Memory B cell (primary cell): Measurements from ENCODE around the gene YY1.
A peak's percentile ranks its signal among the peaks of the same experiment; 100 is the strongest.
"Not testable (repeated sequence)": the region's sequence is repeated elsewhere in the genome, so short reads cannot be mapped to it uniquely, and the experiment has no call there.

Source experiments
- ATAC-seq: fragments of 150-1000 bp; cut with Tn5 transposase; 2 replicates; pipeline ENCODE4 v1.10.0; 2021; ENCODE audit warnings: low read depth, mild to moderate bottlenecking, moderate library complexity
- DNase-seq, 2 donors: peaks; one replicate each; pipeline ENCODE4 v3.0.0; 2022; ENCODE audit warnings: low spot score in 2 of 2
- H3K27ac Mint-ChIP-seq: one replicate; pipeline ENCODE4 v1.8.0; 2022; ENCODE audit warnings: mild to moderate bottlenecking, moderate library complexity, mixed read lengths
- H3K27me3 Mint-ChIP-seq: one replicate; pipeline ENCODE4 v1.8.0; 2022; ENCODE audit warnings: mixed read lengths
- H3K36me3 Mint-ChIP-seq: one replicate; pipeline ENCODE4 v1.8.0; 2022; ENCODE audit warnings: mild to moderate bottlenecking, mixed read lengths
- H3K4me1 Mint-ChIP-seq: one replicate; pipeline ENCODE4 v1.8.0; 2022; ENCODE audit warnings: mixed read lengths
- H3K4me3 Mint-ChIP-seq: one replicate; pipeline ENCODE4 v1.8.0; 2022; ENCODE audit warnings: mild to moderate bottlenecking, moderate library complexity, mixed read lengths
- H3K9me3 Mint-ChIP-seq: one replicate; pipeline ENCODE4 v1.8.0; 2022; ENCODE audit warnings: mixed read lengths

The YY1 gene

DNA sequence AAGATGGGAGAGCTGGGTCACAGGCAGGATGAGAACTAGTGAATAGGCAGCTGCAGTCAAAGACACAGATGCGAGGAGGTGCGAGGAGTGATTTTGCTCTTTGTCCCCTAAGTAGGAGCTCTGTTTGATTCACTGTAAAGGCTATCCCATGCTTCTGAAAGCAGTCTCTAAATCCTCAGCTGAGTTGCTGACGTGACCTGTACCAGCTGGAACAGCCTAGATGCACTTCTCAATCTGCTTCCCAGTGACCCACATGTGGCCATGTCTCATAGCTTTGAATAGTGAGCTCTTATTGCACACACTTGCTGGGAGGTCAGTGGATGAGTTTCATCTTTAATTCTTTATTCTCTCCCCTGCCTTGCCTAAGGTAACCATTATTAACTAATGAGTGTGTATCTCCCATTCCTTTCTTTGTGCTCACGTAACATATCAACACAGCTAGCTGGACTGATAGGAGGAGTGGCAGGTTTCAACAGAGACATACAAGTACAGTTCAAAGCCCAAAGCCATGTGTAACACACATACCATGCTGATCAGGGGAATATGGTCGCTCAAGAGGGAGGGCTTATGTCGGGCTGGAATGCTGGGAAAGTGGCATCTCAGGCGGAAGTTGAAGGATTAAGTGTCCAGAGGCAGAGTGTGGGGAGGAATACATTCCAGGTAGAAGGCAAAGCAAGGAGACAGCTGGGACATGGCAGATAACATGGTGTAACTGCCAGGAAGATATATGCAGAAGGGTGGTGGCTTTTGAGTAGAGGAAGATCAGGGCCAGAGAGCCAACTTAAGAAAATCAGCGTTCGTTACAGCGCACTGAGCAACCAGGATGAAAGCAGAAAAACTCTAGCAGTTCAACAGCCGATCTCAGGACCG is 15.4 kb upstream of the YY1 start:
- ATAC-seq, result no peak
- Mint-ChIP-seq H3K27me3 (no peaks in the 10 kb centered on the region), H3K4me3 (peak overlapping the region; percentile 22), H3K4me1 (peaks cover 16% of the 10 kb centered on the region), H3K36me3 (no peaks in the 10 kb centered on the region), H3K9me3 (no peaks in the 10 kb centered on the region), H3K27ac (peak overlapping the region; percentile 11)
- no peak for DNase-seq

DNA sequence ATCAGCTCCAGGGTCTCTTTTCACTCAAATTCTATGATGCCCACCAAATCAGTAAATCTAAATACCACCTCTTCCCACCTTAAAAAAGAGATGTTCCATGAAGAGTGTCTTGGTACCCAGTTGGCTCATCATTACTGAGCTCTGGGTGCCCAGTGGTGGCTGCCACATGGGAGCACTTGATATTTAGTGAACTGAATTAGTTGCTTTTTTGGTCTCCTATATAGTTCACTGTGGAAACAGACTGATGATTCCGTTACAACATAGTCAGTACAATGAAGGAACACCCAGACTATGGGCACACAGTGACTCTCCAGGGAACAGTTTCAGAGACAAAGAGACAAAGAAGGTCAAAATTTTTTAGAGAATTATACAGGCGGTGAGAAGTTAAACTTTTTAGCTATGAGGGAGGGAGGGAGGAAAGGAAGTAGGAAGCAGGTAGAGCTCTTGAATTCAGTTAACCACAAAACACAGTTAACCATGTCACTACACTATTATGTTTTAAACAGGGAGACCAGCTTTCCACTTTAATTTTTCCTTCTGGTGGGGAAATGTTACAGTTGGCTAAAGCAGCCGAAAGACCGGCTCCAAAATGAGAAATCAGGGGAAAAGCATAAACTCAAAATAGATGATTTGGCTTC is 14.6 kb upstream of the YY1 start:
- H3K4me3 Mint-ChIP-seq, result no peak overlapping the region
- no peak overlapping the region for H3K27ac Mint-ChIP-seq
- no peaks in the 10 kb centered on the region for H3K9me3 Mint-ChIP-seq
- ATAC-seq (no peak), DNase-seq (no peak)
- no peaks in the 10 kb centered on the region for H3K27me3 Mint-ChIP-seq
- no peaks in the 10 kb centered on the region for H3K36me3 Mint-ChIP-seq
- H3K4me1 Mint-ChIP-seq, result peaks cover 18% of the 10 kb centered on the region

DNA sequence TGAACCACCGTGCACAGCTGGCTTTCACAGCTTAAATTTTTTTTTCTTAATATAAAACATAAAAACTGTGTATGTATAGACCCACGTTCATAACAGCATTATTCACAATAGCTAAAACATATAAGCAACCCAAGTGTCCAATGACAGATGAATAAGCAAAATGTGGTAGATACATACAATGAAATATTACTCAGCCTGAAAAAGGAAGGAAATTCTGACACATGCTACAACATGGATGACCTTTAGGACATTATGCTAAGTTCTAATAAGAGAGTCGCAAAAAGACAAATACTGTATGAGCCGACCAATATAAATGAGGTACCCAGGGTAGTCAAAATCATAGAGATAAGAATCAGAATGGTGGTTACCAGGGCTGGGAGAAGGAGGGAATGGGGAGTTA is 13.8 kb upstream of the YY1 start:
- no peak for DNase-seq
- Mint-ChIP-seq H3K9me3 (no peaks in the 10 kb centered on the region), H3K4me3 (no peak overlapping the region), H3K36me3 (peaks cover 1% of the 10 kb centered on the region), H3K4me1 (peaks cover 22% of the 10 kb centered on the region), H3K27me3 (no peaks in the 10 kb centered on the region), H3K27ac (no peak overlapping the region)
- ATAC-seq, result no peak

DNA sequence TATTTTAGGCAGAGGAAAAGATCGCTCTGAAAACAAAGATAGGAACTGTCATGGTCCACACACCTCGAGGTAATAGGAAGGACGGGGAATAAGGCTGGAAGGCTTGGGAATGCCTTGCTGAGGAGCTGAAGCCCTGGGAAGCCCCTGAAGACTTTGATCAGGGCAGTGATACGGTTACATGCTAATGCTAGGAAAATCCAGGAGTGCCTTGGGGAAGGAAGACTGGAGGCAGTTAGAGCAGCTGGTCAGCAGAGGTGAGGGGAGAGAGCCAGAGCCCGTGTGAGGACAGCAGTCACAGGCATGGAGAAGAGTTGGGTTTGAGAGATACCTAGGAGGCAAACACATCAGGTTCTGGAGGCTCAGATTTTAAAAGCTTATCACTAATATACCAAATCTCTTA is 8.6 kb upstream of the YY1 start:
- peaks cover 4% of the 10 kb centered on the region for H3K36me3 Mint-ChIP-seq
- no peaks in the 10 kb centered on the region for H3K9me3 Mint-ChIP-seq
- H3K4me1 Mint-ChIP-seq, result peaks cover 18% of the 10 kb centered on the region
- H3K27me3 Mint-ChIP-seq, result no peaks in the 10 kb centered on the region
- DNase-seq, result no peak
- no peak overlapping the region for H3K27ac Mint-ChIP-seq
- no peak for ATAC-seq
- no peak overlapping the region for H3K4me3 Mint-ChIP-seq

DNA sequence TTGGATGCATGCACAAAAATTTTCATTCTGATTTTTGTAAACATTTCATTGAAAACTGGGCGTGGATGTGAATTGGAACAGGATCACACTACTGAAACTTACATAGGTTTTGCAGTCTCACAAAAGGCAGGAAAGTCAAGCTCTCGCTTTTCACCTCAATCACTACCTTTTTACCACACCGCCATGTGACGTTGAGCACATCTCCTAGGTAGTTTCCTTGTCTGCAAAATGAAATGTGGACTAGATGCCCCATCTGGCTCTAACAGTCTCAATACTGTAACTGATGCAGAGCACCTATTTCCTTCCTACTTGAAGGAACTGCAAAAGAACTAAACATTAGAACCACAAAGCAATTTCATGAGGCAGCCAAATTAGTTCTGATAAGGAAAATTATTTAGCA is 4.4 kb upstream of the YY1 start:
- peaks cover 27% of the 10 kb centered on the region for H3K4me1 Mint-ChIP-seq
- DNase-seq (no peak), ATAC-seq (no peak)
- H3K36me3 Mint-ChIP-seq, result peaks cover 7% of the 10 kb centered on the region
- H3K9me3 Mint-ChIP-seq, result no peaks in the 10 kb centered on the region
- H3K27ac Mint-ChIP-seq, result no peak overlapping the region
- H3K27me3 Mint-ChIP-seq, result no peaks in the 10 kb centered on the region
- H3K4me3 Mint-ChIP-seq, result no peak overlapping the region

DNA sequence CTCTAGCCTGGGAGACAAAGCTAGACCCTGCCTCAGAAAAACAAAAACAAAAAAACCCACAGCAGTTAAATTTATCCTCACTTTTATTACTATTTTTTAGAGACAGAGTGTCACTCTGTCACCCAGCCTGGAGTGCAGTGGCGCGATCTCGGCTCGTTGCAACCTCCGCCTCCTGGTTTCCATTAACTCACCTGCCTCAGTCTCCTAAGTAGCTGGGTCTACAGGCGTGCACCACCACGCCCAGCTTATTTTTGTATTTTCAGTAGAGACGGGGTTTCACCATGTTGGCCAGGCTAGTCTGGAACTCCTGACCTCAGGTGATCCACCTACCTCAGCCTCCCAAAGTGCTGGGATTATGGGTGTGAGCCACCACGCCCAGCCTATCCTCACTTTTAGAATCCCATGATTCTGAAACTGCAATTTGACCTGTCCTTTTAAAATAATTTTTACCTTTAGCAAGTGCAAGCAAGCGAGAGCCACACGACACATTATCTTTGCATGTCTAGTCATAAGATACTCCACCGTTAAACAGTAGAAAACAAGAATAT is 2.6 kb upstream of the YY1 start:
- not testable (repeated sequence) for ATAC-seq, H3K27me3 Mint-ChIP-seq, DNase-seq, H3K9me3 Mint-ChIP-seq, H3K36me3 Mint-ChIP-seq
- Mint-ChIP-seq H3K27ac (peak overlapping the region; percentile 100), H3K4me3 (peak overlapping the region; percentile 95), H3K4me1 (peaks cover 29% of the 10 kb centered on the region)

DNA sequence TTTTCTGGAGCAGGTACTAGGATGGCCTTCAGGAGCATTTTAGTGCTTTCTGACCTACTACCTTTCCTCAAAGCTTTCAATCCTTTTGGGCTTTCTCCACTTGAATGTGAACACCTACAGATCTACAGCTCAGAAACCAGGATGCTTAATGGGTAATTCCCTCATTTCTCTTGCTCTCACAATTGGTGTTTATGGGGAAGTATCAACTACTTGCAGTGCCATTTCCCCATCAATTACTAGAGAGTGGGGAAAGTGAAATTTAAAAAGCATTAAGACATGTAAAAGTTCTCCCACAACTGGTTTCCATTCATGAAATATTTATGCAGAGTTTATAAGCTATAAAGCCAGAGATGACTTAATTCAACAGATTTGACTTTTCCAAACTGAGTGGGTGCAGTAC is 2.1 kb upstream of the YY1 start:
- peak overlapping the region; percentile 95 for H3K4me3 Mint-ChIP-seq
- H3K36me3 Mint-ChIP-seq, result peaks cover 4% of the 10 kb centered on the region
- ATAC-seq, result no peak
- H3K9me3 Mint-ChIP-seq, result no peaks in the 10 kb centered on the region
- peak overlapping the region; percentile 100 for H3K27ac Mint-ChIP-seq
- H3K27me3 Mint-ChIP-seq, result no peaks in the 10 kb centered on the region
- peaks cover 31% of the 10 kb centered on the region for H3K4me1 Mint-ChIP-seq
- DNase-seq, result no peak

DNA sequence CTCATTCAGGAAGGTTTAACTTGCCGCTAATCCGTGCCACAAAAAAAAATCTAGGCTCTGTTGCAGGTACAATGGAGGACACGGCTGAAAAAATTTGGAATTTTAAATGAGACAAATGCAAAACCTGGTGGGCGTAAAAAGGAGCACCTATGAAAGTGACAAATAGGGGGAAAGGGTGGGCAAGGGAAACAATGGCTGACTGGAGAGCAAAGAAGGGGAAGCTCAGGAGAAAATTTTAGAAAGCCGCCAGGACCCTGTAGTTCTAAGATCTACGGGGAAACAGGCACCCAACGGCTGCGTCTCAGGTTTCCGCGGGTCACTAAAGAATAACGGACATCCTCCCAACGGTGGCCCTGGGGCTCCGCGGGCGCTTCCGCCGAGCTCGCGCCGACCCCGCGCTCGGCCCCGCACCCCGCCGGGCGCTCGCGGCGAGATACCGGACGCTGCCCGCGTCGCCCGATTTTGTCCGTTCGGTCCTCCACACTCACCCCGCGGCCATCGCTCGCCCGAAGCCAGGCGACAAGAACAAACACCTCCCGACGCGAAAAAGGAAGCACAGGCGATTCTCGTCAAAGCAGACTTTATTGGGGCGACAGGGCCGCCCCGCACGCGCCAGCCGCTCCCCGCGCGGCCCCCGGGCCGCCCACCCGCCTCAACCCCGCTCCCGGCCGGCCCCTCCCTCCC is 1.1 kb upstream of the YY1 start:
- H3K9me3 Mint-ChIP-seq, result no peaks in the 10 kb centered on the region
- peak; percentile 11 for ATAC-seq
- peaks cover 9% of the 10 kb centered on the region for H3K36me3 Mint-ChIP-seq
- peak overlapping the region; percentile 99 for H3K4me3 Mint-ChIP-seq
- peak overlapping the region; percentile 100 for H3K27ac Mint-ChIP-seq
- H3K27me3 Mint-ChIP-seq, result no peaks in the 10 kb centered on the region
- peak; percentile 22 to 62 for DNase-seq
- peaks cover 38% of the 10 kb centered on the region for H3K4me1 Mint-ChIP-seq

DNA sequence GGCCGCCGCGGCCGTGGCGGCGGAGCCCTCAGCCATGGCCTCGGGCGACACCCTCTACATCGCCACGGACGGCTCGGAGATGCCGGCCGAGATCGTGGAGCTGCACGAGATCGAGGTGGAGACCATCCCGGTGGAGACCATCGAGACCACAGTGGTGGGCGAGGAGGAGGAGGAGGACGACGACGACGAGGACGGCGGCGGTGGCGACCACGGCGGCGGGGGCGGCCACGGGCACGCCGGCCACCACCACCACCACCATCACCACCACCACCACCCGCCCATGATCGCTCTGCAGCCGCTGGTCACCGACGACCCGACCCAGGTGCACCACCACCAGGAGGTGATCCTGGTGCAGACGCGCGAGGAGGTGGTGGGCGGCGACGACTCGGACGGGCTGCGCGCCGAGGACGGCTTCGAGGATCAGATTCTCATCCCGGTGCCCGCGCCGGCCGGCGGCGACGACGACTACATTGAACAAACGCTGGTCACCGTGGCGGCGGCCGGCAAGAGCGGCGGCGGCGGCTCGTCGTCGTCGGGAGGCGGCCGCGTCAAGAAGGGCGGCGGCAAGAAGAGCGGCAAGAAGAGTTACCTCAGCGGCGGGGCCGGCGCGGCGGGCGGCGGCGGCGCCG is 381 bp downstream of the YY1 start:
- H3K9me3 Mint-ChIP-seq, result no peaks in the 10 kb centered on the region
- DNase-seq (peak; percentile 17 to 36), ATAC-seq (no peak)
- H3K27ac Mint-ChIP-seq, result peak overlapping the region; percentile 100
- H3K4me3 Mint-ChIP-seq, result peak overlapping the region; percentile 86
- peaks cover 42% of the 10 kb centered on the region for H3K4me1 Mint-ChIP-seq
- H3K27me3 Mint-ChIP-seq, result no peaks in the 10 kb centered on the region
- peaks cover 11% of the 10 kb centered on the region for H3K36me3 Mint-ChIP-seq

DNA sequence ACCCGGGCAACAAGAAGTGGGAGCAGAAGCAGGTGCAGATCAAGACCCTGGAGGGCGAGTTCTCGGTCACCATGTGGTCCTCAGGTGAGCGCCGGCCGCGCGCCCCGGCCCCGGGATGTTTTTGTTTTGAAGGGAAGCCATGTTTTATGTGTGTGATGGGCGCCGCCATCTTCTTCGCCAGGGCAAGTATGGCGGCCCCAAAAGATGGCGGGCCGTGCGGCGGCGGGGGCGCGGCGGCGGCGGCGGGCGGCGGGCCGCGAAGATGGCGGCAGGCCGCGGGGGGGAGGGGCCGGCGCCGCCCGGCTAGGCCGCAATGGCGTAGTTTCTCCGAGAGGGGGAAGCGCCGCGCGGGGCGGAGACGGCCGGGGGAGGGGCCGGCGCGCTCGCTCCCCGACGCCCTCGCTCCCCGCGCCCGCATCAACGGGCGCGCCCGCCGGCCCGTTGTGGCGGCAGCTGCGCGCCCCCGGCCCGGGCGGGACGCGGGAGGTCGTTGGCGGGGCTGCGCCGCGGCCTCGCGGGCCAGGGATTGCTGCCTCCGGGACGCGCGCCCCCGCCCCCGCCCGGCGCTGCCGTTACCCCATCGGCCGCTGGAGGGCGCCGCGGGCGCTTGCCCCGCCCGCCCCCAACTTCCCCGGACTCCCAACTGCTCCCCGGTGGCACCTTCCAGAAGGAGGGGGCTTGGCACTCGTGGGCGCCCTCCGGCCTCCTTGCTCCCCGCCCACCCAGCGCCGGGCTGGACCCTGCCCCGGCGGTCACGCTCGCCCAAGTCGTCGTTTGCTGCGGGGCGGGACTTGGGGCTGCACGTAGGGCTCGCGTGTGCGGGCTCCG is 1.1 kb downstream of the YY1 start:
- peaks cover 37% of the 10 kb centered on the region for H3K4me1 Mint-ChIP-seq
- H3K9me3 Mint-ChIP-seq, result no peaks in the 10 kb centered on the region
- no peaks in the 10 kb centered on the region for H3K27me3 Mint-ChIP-seq
- H3K36me3 Mint-ChIP-seq, result peaks cover 11% of the 10 kb centered on the region
- H3K27ac Mint-ChIP-seq, result peak overlapping the region; percentile 100
- DNase-seq (peak; percentile 85 to 88), ATAC-seq (peak; percentile 47)
- peak overlapping the region; percentile 88 for H3K4me3 Mint-ChIP-seq

DNA sequence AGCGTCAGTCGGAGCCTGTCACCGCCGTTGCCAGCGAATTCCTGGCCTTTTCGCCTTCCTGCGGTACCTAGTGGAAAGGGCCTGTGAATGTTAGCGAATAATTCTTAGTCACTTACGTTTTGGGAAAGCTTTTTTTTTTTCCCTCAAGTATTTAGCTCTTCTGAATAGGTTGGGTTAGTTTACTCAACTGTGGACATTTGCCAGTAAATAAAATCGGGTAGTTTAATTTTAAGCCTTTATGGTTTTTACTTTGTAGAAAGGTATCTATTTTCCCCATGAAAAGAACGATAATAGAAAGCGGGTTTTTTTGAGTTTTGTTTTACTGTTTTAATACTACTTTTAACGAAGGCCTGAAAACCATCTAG is 1.7 kb downstream of the YY1 start:
- Mint-ChIP-seq H3K27ac (peak overlapping the region; percentile 100), H3K36me3 (peaks cover 11% of the 10 kb centered on the region), H3K9me3 (no peaks in the 10 kb centered on the region), H3K4me1 (peaks cover 35% of the 10 kb centered on the region), H3K4me3 (peak overlapping the region; percentile 88), H3K27me3 (no peaks in the 10 kb centered on the region)
- no peak for DNase-seq
- no peak for ATAC-seq

DNA sequence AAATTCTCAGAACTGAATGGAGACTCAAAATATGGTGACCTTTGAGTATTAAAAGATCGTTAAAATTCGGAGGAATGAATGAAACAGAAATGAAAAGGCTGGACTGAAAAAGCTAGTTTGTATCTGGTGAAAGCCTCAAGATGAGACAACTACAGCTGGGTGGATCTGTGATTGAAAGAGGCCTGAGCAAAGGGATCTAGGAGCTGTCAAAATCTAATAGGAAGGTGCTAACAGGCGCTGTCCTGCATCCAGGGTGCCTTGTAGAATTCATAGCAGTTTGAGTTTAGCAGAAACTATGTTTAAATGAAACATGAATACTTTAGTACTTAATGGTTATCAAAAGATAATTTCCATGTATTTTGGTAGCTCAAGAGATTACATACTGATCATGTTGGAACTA is 2.3 kb downstream of the YY1 start:
- Mint-ChIP-seq H3K4me1 (peaks cover 37% of the 10 kb centered on the region), H3K27me3 (no peaks in the 10 kb centered on the region), H3K27ac (peak overlapping the region; percentile 100), H3K4me3 (peak overlapping the region; percentile 88), H3K9me3 (no peaks in the 10 kb centered on the region), H3K36me3 (peaks cover 11% of the 10 kb centered on the region)
- DNase-seq (no peak), ATAC-seq (no peak)

DNA sequence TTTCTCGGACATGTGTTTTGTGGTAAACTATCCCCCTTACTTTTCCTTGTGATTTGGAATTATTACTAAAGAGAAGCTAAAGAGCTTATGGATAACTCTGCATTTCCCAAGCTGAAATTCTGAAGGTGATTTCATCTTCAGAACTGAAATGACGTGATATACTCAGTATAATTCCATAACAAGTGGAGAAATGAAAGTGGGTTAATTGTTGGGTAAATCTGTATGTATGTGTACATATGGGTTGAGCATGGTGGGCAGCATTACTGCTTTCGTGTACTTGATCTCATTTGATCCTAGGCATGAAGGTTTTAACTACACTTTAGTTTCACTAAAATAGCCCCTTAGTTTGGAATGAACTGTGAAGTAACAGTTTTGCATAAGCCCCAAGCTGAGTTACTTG is 4.1 kb downstream of the YY1 start:
- peaks cover 39% of the 10 kb centered on the region for H3K4me1 Mint-ChIP-seq
- peaks cover 11% of the 10 kb centered on the region for H3K36me3 Mint-ChIP-seq
- H3K27ac Mint-ChIP-seq, result peak overlapping the region; percentile 100
- no peak for ATAC-seq
- no peaks in the 10 kb centered on the region for H3K27me3 Mint-ChIP-seq
- peak overlapping the region; percentile 77 for H3K4me3 Mint-ChIP-seq
- H3K9me3 Mint-ChIP-seq, result no peaks in the 10 kb centered on the region
- no peak for DNase-seq
